ENCODE data around the gene CLMN. TPM values are rescaled to one million over a fixed set of nuclear protein-coding genes. Genes with fewer than 3 reads are reported as not detected.

The CLMN gene
- total and polyA plus RNA-seq, 2 experiments from 2014 or later, result 3.2 to 5.7 TPM

DNA sequence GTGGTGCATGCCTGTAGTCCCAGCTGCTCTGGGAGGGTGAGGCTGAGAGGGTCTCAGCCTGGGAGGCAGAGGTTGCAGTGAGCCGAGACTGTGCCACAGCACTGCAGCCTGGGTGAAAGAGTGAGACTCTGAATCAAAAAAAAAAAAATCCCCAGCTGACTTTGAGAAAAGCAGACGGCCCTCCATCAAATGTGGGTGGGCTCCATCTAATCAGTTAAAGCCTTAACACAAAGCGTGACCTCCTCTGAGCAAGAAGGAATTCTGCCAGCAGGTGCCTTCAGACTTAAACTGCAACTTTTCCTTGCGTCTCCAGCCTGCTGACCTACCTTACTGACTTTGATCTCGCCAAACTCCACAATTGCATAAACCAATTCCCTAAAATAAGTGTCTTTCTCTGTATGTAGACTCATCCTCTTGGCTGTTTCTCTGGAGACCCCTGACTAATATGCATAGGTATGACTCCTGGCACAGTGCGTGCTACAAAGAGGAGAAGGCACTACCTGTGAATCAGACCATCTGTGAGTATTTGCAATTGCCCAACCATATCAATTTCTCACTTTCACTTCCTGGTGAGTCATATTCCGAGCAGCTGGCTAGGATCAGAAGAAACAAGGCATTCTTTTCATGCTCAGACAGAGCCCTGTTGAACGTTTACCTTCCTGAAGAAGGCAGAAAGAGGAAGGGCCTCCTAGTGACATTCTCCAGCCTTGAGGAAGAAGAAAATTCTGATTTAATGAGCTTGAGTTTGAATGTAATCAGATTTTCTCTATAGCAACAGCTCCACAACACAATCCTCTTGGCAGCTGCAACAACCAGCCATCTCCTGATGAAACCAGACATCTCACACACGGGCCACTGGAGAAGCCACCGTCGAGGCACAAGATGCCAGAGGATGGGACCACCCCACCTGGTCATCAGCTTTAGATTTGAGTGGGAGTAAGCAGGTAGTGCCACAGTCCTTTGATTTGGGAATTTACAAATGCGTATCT lies 54.3 kb downstream of the CLMN start:
- Histone ChIP-seq H3K79me2 (replicated peaks; ENCODE audit: insufficient read depth) (no peaks in the 10 kb centered on the region), H3K36me3 (ENCODE audit: insufficient read depth) (no peaks in the 10 kb centered on the region), H3F3A (replicated peaks; ENCODE audit: low read depth) (no peaks in the 10 kb centered on the region), H3K9me2 (ENCODE audit: insufficient read depth) (peaks cover 3% of the 10 kb centered on the region; the same call in 1 of the 2 replicates), H3K27me3 (ENCODE audit: insufficient read depth) (no peaks in the 10 kb centered on the region), H2AFZ (no peak overlapping the region), H3K27ac (ENCODE audit: low read depth) (no peak overlapping the region), H3K4me1 (ENCODE audit: insufficient read depth) (no peaks in the 10 kb centered on the region), H4K20me1 (replicated peaks; ENCODE audit: insufficient read depth) (no peaks in the 10 kb centered on the region), H3K4me2 (no peak overlapping the region), H3K4me3 (no peak overlapping the region)
- no peak for DNase-seq (ENCODE audit: low spot score)
- no peak overlapping the region for H3K4me3 Mint-ChIP-seq
- H3K27me3 Mint-ChIP-seq (ENCODE audit: insufficient read depth, low read depth, poor library complexity), result peaks cover 6% of the 10 kb centered on the region
- H3K27ac Mint-ChIP-seq, result no peak overlapping the region
- no peak for ATAC-seq
- no peaks in the 10 kb centered on the region for H3K36me3 Mint-ChIP-seq (ENCODE audit: low read depth)
- H3K4me1 Mint-ChIP-seq, result peaks cover 7% of the 10 kb centered on the region
- TF ChIP-seq EZH2phosphoT487 (IDR thresholded peaks at IDR 0.05; ENCODE audit: unreplicated experiment) (no peak), JUNB (IDR thresholded peaks at IDR 0.05; ENCODE audit: unreplicated experiment) (no peak), ZNF114 (CRISPR knock-in tag; IDR thresholded peaks at IDR 0.05) (no peak), ETS1 (IDR thresholded peaks at IDR 0.05) (no peak), ZNF462 (CRISPR knock-in tag; IDR thresholded peaks at IDR 0.05) (no peak), STAT1 (IDR thresholded peaks at IDR 0.05; ENCODE audit: unreplicated experiment) (no peak), EZH2 (IDR thresholded peaks at IDR 0.05; ENCODE audit: low read depth, unreplicated experiment) (no peak), ZNF331 (CRISPR knock-in tag; IDR thresholded peaks at IDR 0.05; ENCODE audit: low read depth) (no peak), NANOG (IDR thresholded peaks at IDR 0.05; ENCODE audit: borderline replicate concordance) (no peak), POLR2AphosphoS5 (IDR thresholded peaks at IDR 0.05; ENCODE audit: low read depth) (no peak)
- TF ChIP-seq, protein P1, sequence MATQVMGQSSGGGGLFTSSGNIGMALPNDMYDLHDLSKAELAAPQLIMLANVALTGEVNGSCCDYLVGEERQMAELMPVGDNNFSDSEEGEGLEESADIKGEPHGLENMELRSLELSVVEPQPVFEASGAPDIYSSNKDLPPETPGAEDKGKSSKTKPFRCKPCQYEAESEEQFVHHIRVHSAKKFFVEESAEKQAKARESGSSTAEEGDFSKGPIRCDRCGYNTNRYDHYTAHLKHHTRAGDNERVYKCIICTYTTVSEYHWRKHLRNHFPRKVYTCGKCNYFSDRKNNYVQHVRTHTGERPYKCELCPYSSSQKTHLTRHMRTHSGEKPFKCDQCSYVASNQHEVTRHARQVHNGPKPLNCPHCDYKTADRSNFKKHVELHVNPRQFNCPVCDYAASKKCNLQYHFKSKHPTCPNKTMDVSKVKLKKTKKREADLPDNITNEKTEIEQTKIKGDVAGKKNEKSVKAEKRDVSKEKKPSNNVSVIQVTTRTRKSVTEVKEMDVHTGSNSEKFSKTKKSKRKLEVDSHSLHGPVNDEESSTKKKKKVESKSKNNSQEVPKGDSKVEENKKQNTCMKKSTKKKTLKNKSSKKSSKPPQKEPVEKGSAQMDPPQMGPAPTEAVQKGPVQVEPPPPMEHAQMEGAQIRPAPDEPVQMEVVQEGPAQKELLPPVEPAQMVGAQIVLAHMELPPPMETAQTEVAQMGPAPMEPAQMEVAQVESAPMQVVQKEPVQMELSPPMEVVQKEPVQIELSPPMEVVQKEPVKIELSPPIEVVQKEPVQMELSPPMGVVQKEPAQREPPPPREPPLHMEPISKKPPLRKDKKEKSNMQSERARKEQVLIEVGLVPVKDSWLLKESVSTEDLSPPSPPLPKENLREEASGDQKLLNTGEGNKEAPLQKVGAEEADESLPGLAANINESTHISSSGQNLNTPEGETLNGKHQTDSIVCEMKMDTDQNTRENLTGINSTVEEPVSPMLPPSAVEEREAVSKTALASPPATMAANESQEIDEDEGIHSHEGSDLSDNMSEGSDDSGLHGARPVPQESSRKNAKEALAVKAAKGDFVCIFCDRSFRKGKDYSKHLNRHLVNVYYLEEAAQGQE (IDR thresholded peaks at IDR 0.05; ENCODE audit: unreplicated experiment), result no peak
- TF ChIP-seq, protein P2, sequence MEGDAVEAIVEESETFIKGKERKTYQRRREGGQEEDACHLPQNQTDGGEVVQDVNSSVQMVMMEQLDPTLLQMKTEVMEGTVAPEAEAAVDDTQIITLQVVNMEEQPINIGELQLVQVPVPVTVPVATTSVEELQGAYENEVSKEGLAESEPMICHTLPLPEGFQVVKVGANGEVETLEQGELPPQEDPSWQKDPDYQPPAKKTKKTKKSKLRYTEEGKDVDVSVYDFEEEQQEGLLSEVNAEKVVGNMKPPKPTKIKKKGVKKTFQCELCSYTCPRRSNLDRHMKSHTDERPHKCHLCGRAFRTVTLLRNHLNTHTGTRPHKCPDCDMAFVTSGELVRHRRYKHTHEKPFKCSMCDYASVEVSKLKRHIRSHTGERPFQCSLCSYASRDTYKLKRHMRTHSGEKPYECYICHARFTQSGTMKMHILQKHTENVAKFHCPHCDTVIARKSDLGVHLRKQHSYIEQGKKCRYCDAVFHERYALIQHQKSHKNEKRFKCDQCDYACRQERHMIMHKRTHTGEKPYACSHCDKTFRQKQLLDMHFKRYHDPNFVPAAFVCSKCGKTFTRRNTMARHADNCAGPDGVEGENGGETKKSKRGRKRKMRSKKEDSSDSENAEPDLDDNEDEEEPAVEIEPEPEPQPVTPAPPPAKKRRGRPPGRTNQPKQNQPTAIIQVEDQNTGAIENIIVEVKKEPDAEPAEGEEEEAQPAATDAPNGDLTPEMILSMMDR (conservative IDR thresholded peaks at IDR 0.05; ENCODE audit: low read depth in 2 of 2), result no peak
- no peaks in the 10 kb centered on the region for H3K9me3 Mint-ChIP-seq
